COLO668 (cell line): ENCODE data around the gene SNAP47.

Source experiments
- DNase-seq: peaks from one replicate; lab custom pipeline; 2025; ENCODE audit not compliant: unreplicated experiment; lab: John Stamatoyannopoulos, UW

Gene SNAP47

DNA sequence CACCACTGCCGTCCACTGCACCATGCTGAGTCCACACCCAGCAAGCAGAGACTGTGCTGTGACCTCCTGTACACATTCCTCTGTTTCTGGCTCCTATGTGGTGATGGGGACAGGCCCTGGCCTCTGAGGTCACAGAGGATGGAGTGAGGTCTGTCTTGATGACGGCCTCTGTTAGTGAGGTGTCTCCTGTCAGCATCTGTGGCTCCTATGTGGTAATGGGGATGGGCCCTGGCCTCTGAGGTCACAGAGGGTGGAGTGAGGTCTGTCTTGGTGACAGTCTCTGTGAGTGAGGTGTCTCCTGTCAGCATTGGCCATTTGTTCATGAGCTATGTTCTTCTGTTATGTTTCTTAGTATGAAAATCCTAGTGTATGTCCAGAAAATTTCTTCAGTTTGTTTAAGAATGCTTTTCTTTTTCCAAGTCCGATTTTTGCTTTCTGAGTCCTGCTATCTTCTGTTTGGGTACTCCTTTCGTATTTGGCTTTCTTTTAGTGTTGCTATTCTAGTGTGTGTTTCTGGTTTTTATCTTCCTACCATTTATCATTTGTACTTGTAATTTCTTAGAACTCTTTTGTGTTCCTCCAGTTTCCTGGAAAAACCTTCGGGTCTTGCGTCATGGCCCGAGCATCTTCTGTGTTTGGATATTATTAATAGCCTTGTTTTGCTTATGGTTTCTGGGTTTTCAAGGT, 13.4 kb downstream of the SNAP47 start:
- no peak for DNase-seq

DNA sequence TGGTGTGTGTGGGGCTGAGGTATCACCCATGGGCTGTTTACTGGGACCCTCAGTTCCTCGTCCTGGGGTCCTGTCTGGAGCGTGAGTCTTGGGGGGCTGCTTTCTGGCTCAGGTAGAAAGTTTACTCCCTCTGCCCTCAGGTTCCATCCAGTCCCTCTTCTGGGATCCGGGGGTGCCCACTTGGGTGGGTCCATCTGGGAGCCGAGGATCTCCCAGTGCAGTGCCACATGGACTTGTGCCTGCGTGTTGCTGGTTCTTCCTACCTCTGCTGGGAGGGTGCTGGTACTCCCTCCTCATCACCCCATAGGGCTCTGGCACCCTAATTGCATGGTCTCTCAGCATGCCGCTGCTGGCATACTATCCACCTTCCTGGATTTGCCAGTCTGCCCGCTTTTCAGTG, 14.0 kb downstream of the SNAP47 start:
- no peak for DNase-seq

- no peak for DNase-seq
Observed at GRCh38 chr1:227749916-227750710, 14.9 kb downstream of the SNAP47 start.

GRCh38 chr1:227753999-227754711, 18.9 kb downstream of the SNAP47 start:
- no peak for DNase-seq

DNA sequence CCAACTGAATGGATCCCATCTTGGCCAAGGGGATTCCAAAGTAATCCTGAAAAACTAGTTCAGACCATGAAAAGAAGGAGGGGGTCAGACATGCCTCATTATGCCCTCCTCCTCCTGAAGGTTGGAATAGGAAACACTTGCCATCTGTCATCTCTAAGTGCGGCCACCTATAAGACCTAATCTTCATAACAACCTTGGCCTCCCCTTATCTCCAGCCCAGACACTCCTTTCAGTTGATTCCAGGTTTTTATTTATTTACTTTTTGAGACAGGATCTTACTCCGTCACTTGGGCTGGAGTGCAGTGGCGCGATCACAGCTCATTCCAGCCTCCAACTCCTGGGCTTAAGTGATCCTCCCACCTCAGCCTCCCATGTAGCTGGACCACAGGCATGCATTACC, 19.7 kb downstream of the SNAP47 start:
- DNase-seq: no peak

GRCh38 chr1:227756172-227756959, 21.1 kb downstream of the SNAP47 start:
- no peak for DNase-seq

GRCh38 chr1:227757781-227758180, 22.5 kb downstream of the SNAP47 start:
- DNase-seq: no peak

- no peak for DNase-seq
Observed at GRCh38 chr1:227758366-227758765, 23.1 kb downstream of the SNAP47 start.

GRCh38 chr1:227759341-227760300, 24.4 kb downstream of the SNAP47 start:
- peak; percentile 71 for DNase-seq

DNA sequence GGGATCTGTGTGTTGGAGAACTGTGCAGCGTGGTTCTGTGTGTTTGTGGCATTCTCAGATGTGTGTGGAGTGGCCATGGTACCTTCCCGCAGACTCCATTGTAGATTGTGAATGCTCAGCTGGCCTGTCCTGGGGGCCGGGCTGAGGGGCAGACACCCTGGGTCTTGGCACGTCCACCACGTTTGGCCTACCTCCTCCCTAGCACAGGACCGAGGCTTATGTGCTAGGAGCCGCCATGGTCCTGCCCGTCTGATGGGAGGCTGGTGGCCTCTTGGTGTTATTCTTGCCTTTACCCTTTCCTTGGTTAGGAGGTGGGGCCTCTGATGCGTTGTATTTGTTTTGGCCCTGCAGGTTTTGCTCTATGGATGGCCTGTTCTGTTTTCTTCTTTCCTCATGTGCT, 25.1 kb downstream of the SNAP47 start:
- DNase-seq: no peak

GRCh38 chr1:227761621-227762230, 26.5 kb downstream of the SNAP47 start:
- DNase-seq: no peak

DNA sequence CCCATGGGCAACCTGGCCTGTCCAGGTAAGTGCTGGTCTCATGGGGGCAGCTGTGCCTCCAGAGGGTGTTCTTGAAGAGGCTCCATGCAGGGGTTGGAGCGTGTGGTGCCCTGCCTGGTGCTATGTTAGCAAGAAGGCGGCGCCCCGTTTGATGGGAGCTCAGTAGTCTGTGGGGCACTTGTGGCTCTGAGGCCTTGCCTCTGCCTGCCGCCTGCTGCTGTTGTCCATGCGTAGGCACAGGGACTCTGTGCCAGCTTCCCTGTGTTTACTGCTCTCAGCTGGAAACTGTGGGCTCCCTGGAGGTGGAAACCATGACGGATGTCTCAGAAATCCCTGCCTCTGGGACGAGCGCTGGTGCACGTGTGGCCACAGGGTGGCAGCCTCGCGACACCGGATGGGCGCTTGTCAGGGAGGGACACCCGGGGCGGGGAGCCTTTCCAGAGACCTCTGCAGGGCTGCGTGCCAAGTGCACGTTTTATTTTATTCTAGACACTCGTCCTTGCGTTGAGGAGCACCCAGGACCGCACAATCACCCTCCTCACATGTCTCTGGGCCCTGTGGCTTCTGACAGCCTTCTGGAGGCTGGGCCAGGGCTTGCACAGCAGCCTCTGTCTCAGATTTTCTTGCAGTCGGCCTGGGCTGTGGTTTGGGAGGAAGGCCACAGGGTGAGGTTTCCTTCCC, 27.1 kb downstream of the SNAP47 start:
- peak; percentile 95 for DNase-seq

- DNase-seq: no peak
Observed at GRCh38 chr1:227763246-227764018, 28.2 kb downstream of the SNAP47 start.

DNA sequence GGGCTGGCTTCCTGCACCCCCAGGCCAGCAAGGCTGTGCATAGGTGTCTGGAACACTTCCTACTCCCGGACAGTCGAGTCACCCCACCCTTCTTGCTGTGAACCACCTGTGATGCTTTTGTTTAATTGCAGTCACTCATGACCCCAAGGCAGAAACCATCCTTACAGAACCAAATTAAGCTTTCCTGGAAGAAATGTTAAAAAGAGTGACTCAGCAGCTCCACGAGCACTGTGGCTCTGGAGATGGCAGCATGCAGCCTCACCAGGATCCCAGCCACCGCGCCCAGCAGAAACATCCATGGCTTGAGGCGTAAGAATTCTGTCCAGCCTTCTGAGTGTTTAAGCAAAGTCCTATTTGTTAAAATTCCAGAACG, 28.8 kb downstream of the SNAP47 start:
- DNase-seq: no peak

DNA sequence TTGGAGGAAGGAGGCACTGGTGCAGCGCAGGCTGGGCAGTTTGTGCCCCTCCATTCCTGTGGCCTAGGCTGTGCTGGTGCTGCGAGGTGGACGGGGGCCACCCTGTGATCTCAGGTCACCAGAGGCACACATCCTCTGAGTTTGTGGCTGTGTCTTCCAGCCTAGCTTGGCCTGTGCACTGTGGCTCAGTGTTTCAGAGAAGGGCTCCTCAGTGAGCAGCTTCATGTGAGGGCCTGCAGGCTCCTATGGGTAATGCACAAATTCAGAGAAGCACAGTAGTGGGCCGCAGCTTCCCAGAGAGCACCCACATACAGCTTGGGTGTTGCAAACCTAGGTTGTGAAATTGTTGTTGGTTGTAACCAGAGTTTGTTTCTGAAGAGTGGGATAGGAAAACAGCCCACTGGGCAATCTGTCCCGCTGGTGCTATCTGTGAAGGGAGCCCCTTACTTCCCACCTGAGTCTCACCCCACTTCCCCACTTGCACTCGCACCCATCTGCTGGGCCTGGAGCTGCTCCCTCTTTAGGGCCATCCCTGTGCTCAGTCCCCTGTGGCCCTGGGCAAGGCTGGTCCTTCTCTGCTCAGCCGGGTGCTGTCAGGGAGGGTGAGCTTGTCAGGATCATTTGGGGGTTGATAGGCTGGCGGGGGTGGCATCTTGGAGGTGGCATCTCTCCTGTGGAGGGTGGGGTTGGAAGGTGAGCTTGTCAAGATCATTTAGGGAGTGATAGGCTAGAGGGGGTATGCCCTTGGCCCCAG, 30.2 kb downstream of the SNAP47 start:
- DNase-seq: no peak

DNA sequence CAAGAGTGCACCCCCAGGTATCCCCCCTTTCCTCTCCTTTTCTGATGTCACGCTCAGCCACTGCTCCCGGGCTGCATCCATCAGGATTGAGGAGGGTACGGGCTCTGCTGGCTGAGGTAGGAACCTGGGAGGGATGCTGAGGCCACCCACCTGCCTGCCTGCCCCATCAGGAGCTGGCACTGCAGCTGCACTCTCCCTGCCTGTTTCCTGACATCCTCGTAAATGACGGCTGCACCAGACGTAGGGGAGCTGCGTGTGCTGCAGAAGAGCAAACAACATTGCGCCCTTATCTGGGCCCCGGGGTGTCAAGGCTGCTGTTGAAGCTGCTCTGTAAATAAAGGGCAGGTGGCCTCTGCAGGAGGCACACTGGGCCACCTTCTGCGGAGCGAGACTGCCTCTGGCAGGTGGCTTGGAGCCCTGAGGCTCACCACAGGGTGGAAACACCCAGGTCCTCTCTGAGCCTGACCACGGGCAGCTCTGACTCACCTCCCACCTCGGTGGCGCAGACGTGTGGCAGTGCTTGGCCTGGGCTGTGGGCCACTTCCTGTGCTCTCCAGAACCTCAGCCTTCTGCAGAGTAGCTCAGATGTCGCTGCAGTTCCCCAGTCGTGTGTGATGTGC, 30.9 kb downstream of the SNAP47 start:
- DNase-seq: peak; percentile 97

GRCh38 chr1:227766653-227767277, 31.5 kb downstream of the SNAP47 start:
- peak; percentile 58 for DNase-seq
